Activated CD4-positive, alpha-beta memory T cell treated with anti-CD3 and anti-CD28 coated beads, Interleukin-2, amount 10 ng/mL, durations not matched to agents 7 days and 5 days (primary cell): Measurements from ENCODE around the gene LUC7L3. TPM values are rescaled to one million over a fixed set of nuclear protein-coding genes. Genes with fewer than 3 reads are reported as not detected.
"Not testable (repeated sequence)": the region's sequence is repeated elsewhere in the genome, so short reads cannot be mapped to it uniquely, and the experiment has no call there.

ENCODE experiments used
- CTCF ChIA-PET: fragments of 350-600 bp; sonication (Branson Sonifier 250); formaldehyde crosslinking; loops from one replicate; lab custom pipeline; 2021; ENCODE audit warnings: antibody characterized with exemption, inconsistent platforms; lab: Charles Lee
- POLR2A ChIA-PET: fragments of 350-600 bp; sonication (Branson Sonifier 250); formaldehyde crosslinking; loops from one replicate; lab custom pipeline; 2021; ENCODE audit warnings: antibody characterized with exemption; lab: Charles Lee
- DNase-seq: peaks from one replicate; pipeline ENCODE4 v3.0.0-alpha.2; 2020
- H3K27ac Mint-ChIP-seq: one replicate; pipeline ENCODE4 v1.8.0; 2021; ENCODE audit warnings: mild to moderate bottlenecking, mixed read lengths
- H3K27me3 Mint-ChIP-seq: one replicate; pipeline ENCODE4 v1.8.0; 2021; ENCODE audit warnings: mixed read lengths
- H3K36me3 Mint-ChIP-seq: one replicate; pipeline ENCODE4 v1.8.0; 2021; ENCODE audit warnings: low read depth, mixed read lengths
- H3K4me1 Mint-ChIP-seq: one replicate; pipeline ENCODE4 v1.8.0; 2021; ENCODE audit warnings: mixed read lengths
- H3K4me3 Mint-ChIP-seq: one replicate; pipeline ENCODE4 v1.8.0; 2021; ENCODE audit warnings: mild to moderate bottlenecking, mixed read lengths
- H3K9me3 Mint-ChIP-seq: one replicate; pipeline ENCODE4 v1.8.0; 2021; ENCODE audit warnings: mixed read lengths
- total RNA-seq, 2 experiments: library from RNA; stranded (reverse); gene quantifications; one replicate each; pipeline ENCODE4 v1.2.3, GENCODE V29; 2021

The LUC7L3 gene
- total RNA-seq, 2 experiments from 2014 or later = 133 to 139 TPM

DNA sequence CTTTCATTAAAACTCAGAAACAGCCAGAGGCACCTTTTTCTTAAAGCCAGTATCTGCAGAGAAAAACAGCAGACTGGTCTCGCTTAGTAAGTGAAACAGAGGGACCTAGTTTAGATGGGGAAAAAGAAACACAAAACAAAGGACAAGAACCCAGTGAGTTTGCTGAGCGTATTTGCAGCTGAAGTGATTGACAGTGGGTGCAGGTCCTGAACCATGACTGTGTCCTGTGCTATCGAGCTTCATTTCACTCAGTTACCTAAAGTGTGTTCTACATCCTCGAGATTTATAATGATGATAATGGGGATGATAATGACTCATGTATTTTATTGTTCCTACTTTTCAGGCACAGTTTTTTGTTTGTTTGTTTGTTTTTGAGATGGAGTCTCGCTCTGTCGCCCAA is 84.3 kb downstream of the LUC7L3 start:
- no peaks in the 10 kb centered on the region for H3K9me3 Mint-ChIP-seq
- H3K4me3 Mint-ChIP-seq = no peak overlapping the region
- DNase-seq = no peak
- no peaks in the 10 kb centered on the region for H3K4me1 Mint-ChIP-seq
- H3K27me3 Mint-ChIP-seq = peaks cover 5% of the 10 kb centered on the region
- POLR2A ChIA-PET = no interaction called here
- H3K27ac Mint-ChIP-seq = no peak overlapping the region
- H3K36me3 Mint-ChIP-seq = no peaks in the 10 kb centered on the region
- CTCF ChIA-PET = interaction anchor here (1.2 to 1.4 kb wide), 2 partner anchors 20 to 21 kb away, joined by 4 read pairs; no protein-coding TSS in a partner anchor

DNA sequence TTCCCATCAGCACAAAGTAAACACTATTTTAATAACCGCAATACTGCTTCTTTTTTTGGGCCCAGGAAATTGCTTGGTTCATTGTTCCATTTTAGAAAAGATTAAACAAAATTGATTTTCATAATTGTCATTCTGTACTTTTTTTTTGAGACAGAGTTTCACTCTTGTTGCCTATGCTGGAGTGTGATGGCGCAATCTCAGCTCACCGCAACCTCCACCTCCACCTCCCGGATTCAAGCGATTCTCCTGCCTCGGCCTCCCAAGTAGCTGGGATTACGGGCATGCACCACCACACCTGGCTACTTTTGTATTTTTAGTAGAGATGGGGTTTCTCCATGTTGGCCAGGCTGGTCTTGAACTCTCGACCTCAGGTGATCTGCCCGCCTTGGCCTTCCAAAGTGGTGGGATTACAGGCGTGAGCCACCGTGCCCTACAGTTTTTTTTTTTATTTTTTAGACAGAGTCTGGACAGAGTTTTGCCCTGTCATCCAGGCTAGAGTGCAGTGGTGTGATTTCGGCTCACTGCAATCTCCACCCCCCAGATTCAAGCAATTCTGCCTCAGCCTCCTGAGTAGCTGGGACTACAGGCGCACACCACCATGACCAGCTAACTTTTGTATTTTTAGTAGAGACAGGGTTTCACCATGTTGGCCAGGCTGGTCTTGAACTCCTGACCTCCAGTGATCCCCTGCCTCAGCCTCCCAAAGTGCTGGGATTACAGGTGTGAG is 85.5 kb downstream of the LUC7L3 start:
- H3K4me1 Mint-ChIP-seq, H3K4me3 Mint-ChIP-seq, POLR2A ChIA-PET, H3K27me3 Mint-ChIP-seq, H3K9me3 Mint-ChIP-seq, DNase-seq, CTCF ChIA-PET, H3K36me3 Mint-ChIP-seq, H3K27ac Mint-ChIP-seq: not testable (repeated sequence)

DNA sequence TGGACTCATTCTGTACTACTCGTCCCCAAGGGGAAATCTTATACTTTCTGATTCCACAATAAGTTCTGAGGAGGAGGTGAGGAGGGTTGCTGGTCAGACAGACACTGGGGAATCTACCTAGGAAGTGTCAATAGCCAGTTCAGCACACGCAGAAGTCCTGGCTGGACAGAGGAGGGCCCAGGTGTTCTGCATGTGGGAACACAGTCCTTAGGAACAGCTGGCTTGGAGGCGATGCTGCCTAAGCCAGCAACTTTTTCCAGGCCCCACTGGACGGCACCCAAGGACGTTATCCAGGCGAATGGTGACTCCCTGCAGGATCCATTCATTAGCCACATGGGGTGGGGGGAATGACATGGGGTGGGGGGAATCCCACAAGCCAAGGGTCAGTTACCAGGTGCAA is 86.1 kb downstream of the LUC7L3 start:
- Mint-ChIP-seq H3K4me1 (no peaks in the 10 kb centered on the region), H3K27ac (no peak overlapping the region), H3K4me3 (no peak overlapping the region), H3K36me3 (no peaks in the 10 kb centered on the region), H3K27me3 (peaks cover 5% of the 10 kb centered on the region), H3K9me3 (no peaks in the 10 kb centered on the region)
- ChIA-PET CTCF (interaction anchor here (1.5 kb wide), 1 partner anchor 11 kb away, joined by 6 read pairs; no protein-coding TSS in a partner anchor), POLR2A (no interaction called here)
- no peak for DNase-seq

Other genes starting within 250 kb of the LUC7L3 start
- gene RSAD1, start 240.7 kb upstream of the LUC7L3 start, total RNA-seq = 10 to 100 TPM; 24.5 to 28.4 TPM
- gene MYCBPAP, start 211.2 kb upstream of the LUC7L3 start, total RNA-seq = 10 to 100 TPM; 13.4 to 15.2 TPM
- gene EPN3, start 186.9 kb upstream of the LUC7L3 start, total RNA-seq = not detected
- gene SPATA20, start 172.4 kb upstream of the LUC7L3 start, total RNA-seq = 10 to 100 TPM; 14.5 to 17.8 TPM
- gene CACNA1G, start 158.9 kb upstream of the LUC7L3 start, total RNA-seq = not detected
- gene ABCC3, start 84.7 kb upstream of the LUC7L3 start, total RNA-seq = under 1 TPM in 1 of 2 experiments, not detected in 1; 0.25 TPM
- 10 to 100 TPM; 29.8 to 31.1 TPM for gene ANKRD40, start 11.7 kb upstream of the LUC7L3 start, total RNA-seq
- not detected for gene ANKRD40CL, start 47.9 kb downstream of the LUC7L3 start, total RNA-seq
- not detected for gene WFIKKN2, start 116.0 kb downstream of the LUC7L3 start, total RNA-seq
- 100 to 1,000 TPM; 121 to 124 TPM for gene TOB1, start 146.8 kb downstream of the LUC7L3 start, total RNA-seq